Colonic mucosa (tissue), 4 donors: ENCODE data around the gene PMF1. TPM values are rescaled to one million over a fixed set of nuclear protein-coding genes. Genes with fewer than 3 reads are reported as not detected.

ENCODE experiments used
- DNase-seq: peaks from one replicate; pipeline ENCODE4 v3.0.0-alpha.2; 2020
- H3K27ac ChIP-seq: fragments of 200-600 bp; one replicate; pipeline ENCODE4 v1.8.0; 2021
- H3K27me3 ChIP-seq: fragments of 200-600 bp; one replicate; pipeline ENCODE4 v1.8.0; 2021
- H3K36me3 ChIP-seq: fragments of 200-600 bp; one replicate; pipeline ENCODE4 v1.8.0; 2021
- H3K4me1 ChIP-seq: fragments of 200-600 bp; one replicate; pipeline ENCODE4 v1.8.0; 2021; ENCODE audit warnings: mild to moderate bottlenecking
- H3K4me3 ChIP-seq: fragments of 200-600 bp; one replicate; pipeline ENCODE4 v1.8.0; 2021
- H3K9ac ChIP-seq, 2 donors: one replicate each; pipeline ENCODE4 v1.7.0; 2013; ENCODE audit warnings: control low read depth in 2 of 2, low read depth in 2 of 2, low read length in 2 of 2
- H3K9me3 ChIP-seq: fragments of 200-600 bp; one replicate; pipeline ENCODE4 v1.8.0; 2021
- intact Hi-C: fragments of 100-400 bp; cut with DNase I; formaldehyde crosslinking; loops from one replicate; pipeline ENCODE4 v1.14.1; 2022
- total RNA-seq, 2 donors: library from RNA; stranded (reverse); fragmentation: NEBNext Ultra II Directional in 1 of 2; extraction: Animal tissue kit (Norgen Biotek cat#: 25700) in 1 of 2; gene quantifications; one replicate each; pipeline ENCODE4 v1.2.1, GENCODE V29; 2021
- TF ChIP-seq, protein P1 (sequence below): fragments of 200-600 bp; IDR thresholded peaks from one replicate; pipeline ENCODE4 v1.8.0; 2022; ENCODE audit warnings: antibody characterized with exemption, mild to moderate bottlenecking
- donor health status: healthy.
- donor health status: DM: no; HTN: no; CAD: no.
- donor health status: DM: no; HTN: no; CAD: no.

Gene PMF1
- total RNA-seq, 2 donors from 2014 or later, result 44.4 to 49.4 TPM

DNA sequence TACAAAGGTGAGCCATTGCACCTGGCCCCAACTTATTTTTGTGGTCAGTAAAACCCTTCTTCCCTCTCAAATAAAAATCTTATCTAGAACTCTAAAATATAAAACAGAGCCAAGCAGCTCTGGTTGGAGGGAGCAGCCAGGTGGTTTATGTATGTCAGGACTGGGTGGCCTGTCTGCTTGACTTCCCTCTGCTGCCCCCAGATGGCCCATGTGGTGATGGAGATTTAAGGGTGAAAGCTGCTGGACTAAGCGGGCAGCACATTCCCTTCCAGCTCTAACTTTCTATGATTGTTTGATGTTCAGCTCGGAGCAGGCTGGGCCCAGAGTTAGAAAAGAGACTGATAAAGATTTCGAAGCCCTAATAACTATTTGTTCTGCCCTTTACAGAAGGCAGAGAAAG is 47.0 kb downstream of the PMF1 start:
- no peak overlapping the region for H3K4me3 ChIP-seq
- H3K9me3 ChIP-seq, result no peaks in the 10 kb centered on the region
- no peaks in the 10 kb centered on the region for H3K27me3 ChIP-seq
- H3K27ac ChIP-seq, result no peak overlapping the region
- H3K36me3 ChIP-seq, result peaks cover 30% of the 10 kb centered on the region
- no peaks in the 10 kb centered on the region for H3K4me1 ChIP-seq
- H3K9ac ChIP-seq, result no peak overlapping the region
- TF ChIP-seq, protein P1, sequence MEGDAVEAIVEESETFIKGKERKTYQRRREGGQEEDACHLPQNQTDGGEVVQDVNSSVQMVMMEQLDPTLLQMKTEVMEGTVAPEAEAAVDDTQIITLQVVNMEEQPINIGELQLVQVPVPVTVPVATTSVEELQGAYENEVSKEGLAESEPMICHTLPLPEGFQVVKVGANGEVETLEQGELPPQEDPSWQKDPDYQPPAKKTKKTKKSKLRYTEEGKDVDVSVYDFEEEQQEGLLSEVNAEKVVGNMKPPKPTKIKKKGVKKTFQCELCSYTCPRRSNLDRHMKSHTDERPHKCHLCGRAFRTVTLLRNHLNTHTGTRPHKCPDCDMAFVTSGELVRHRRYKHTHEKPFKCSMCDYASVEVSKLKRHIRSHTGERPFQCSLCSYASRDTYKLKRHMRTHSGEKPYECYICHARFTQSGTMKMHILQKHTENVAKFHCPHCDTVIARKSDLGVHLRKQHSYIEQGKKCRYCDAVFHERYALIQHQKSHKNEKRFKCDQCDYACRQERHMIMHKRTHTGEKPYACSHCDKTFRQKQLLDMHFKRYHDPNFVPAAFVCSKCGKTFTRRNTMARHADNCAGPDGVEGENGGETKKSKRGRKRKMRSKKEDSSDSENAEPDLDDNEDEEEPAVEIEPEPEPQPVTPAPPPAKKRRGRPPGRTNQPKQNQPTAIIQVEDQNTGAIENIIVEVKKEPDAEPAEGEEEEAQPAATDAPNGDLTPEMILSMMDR, result no peak
- intact Hi-C loops, result no loop called here
- DNase-seq, result no peak

GRCh38 chr1:156260896-156261295 is 48.1 kb downstream of the PMF1 start:
- no peak overlapping the region for H3K27ac ChIP-seq
- intact Hi-C loops, result no loop called here
- no peaks in the 10 kb centered on the region for H3K4me1 ChIP-seq
- peaks cover 39% of the 10 kb centered on the region for H3K36me3 ChIP-seq
- H3K9ac ChIP-seq, result no peak overlapping the region
- H3K27me3 ChIP-seq, result no peaks in the 10 kb centered on the region
- no peak for DNase-seq
- TF ChIP-seq, protein P1, result no peak
- no peaks in the 10 kb centered on the region for H3K9me3 ChIP-seq
- no peak overlapping the region for H3K4me3 ChIP-seq

DNA sequence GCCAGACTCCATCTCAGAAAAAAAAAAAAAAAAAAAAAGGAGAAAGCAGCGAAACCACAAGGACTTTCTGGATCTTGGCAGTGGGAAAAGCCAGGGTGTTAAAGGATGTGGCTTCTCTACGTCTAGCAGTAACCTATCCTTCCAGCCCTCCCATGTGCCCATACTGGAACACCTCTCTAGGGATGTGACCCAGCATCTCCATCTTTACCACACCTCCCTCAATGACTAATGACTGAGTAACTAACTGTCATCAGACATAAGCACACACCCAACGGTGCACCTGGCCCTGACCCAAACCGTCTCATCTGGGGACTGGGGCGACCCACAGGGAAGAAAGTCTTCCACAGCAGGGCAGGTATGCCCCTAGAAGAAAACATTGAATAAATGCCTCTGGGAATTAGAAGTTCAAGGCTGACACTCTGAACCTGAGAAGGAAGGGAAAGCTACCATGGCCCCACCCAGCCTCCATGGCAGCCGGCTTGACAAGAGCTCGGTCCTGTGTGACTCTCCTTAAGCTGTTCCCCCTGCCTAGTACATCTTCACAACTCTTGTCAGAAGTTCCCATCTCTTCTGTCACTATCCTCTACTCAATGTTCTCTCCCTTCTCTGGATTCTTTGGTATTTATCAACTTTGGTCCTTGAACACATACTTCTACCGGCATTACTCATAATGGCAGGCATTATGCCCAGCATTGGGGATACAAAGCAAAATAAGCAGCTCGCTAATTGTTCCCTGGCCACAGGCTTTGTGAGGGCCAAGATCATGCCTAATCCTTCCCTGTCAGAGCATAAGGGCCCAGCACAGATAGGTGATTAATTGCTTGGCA is 49.9 kb downstream of the PMF1 start:
- TF ChIP-seq, protein P1, result no peak
- intact Hi-C loops, result no loop called here
- no peak overlapping the region for H3K4me3 ChIP-seq
- no peaks in the 10 kb centered on the region for H3K9me3 ChIP-seq
- peaks cover 57% of the 10 kb centered on the region for H3K36me3 ChIP-seq
- no peak overlapping the region for H3K9ac ChIP-seq
- no peak for DNase-seq
- no peaks in the 10 kb centered on the region for H3K27me3 ChIP-seq
- H3K4me1 ChIP-seq, result no peaks in the 10 kb centered on the region
- H3K27ac ChIP-seq, result no peak overlapping the region

DNA sequence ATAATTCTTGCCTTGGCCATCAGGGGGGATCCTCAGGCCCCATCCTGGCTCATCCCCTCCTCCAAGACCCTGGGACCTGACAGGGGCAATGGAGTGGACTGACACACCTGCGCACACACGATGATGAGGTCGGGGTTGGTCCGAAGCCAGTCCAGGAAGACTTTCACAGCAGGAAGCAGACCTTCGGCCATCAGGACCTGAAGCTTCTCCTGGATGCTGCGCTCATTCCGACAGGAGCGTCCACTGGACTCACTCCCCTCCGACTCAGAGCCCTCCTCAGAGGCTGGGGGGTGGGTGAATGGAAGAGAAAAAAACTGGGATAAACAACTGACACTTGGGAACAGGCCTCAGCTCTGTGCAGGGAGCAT is 50.5 kb downstream of the PMF1 start:
- TF ChIP-seq, protein P1, result no peak
- no peaks in the 10 kb centered on the region for H3K27me3 ChIP-seq
- DNase-seq, result no peak
- no peak overlapping the region for H3K4me3 ChIP-seq
- no peaks in the 10 kb centered on the region for H3K9me3 ChIP-seq
- no peak overlapping the region for H3K9ac ChIP-seq
- no peaks in the 10 kb centered on the region for H3K4me1 ChIP-seq
- H3K27ac ChIP-seq, result no peak overlapping the region
- H3K36me3 ChIP-seq, result peaks cover 57% of the 10 kb centered on the region
- intact Hi-C loops, result no loop called here

DNA sequence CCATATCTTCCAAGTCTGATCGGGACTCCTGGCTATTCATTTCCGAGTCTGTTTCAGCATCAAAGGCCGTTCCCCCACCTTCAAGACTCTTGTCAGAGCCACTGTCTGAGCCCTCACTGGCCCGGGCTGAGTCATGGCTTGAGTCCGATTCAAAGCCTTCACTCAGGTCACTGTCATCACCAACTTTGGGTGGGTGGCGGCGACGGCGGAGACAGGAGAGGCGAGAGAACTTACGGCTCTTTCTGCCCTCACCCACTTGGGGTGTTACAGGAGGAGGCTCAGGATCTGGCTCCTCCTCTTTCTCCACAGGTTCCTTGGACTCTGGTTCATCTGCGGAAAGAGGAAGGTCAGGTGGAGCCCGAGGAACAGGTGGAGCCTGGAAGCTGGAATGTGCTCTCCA is 53.2 kb downstream of the PMF1 start:
- Histone ChIP-seq H3K4me1 (no peaks in the 10 kb centered on the region), H3K9ac (no peak overlapping the region), H3K27me3 (no peaks in the 10 kb centered on the region), H3K27ac (no peak overlapping the region), H3K9me3 (no peaks in the 10 kb centered on the region), H3K4me3 (no peak overlapping the region), H3K36me3 (peaks cover 40% of the 10 kb centered on the region)
- TF ChIP-seq, protein P1, result no peak
- intact Hi-C loops, result no loop called here
- no peak for DNase-seq
